Neuronal stem cell (in vitro differentiated cells): ENCODE measurements around the gene GNG8.

Experiments used
- DNase-seq: peaks from one replicate; pipeline ENCODE4 v3.0.0-alpha.2; 2013; ENCODE audit warnings: low spot score
- H2AFZ ChIP-seq: one replicate; pipeline ENCODE4 v1.6.1; 2013; ENCODE audit warnings: mild to moderate bottlenecking, low read length, inconsistent platforms
- H2AK5ac ChIP-seq: 2 replicates; pipeline ENCODE4 v1.6.1; 2013; ENCODE audit warnings: low read depth, mild to moderate bottlenecking, inconsistent platforms, low read length, moderate library complexity, mixed read lengths
- H2BK120ac ChIP-seq: 2 replicates; pipeline ENCODE4 v1.6.1; 2013; ENCODE audit warnings: low read depth, mild to moderate bottlenecking, inconsistent platforms, low read length, moderate library complexity, mixed read lengths
- H2BK12ac ChIP-seq: one replicate; pipeline ENCODE4 v1.6.1; 2013; ENCODE audit warnings: low read length, inconsistent platforms
- H2BK15ac ChIP-seq: 2 replicates; pipeline ENCODE4 v1.6.1; 2013; ENCODE audit warnings: mild to moderate bottlenecking, low read length, inconsistent platforms, mixed read lengths
- H2BK5ac ChIP-seq: one replicate; pipeline ENCODE4 v1.6.1; 2013; ENCODE audit warnings: inconsistent platforms, mild to moderate bottlenecking, low read length, moderate library complexity
- H3K14ac ChIP-seq: one replicate; pipeline ENCODE4 v1.6.1; 2013; ENCODE audit warnings: low read length, inconsistent platforms
- H3K18ac ChIP-seq: 2 replicates; pipeline ENCODE4 v1.6.1; 2013; ENCODE audit warnings: low read length, inconsistent platforms
- H3K23ac ChIP-seq: 2 replicates; pipeline ENCODE4 v1.6.1; 2013; ENCODE audit warnings: low read depth, mild to moderate bottlenecking, mixed read lengths, low read length, inconsistent platforms; ENCODE audit not compliant: poor library complexity
- H3K27ac ChIP-seq: replicated peaks from 3 replicates; pipeline ENCODE4 v1.5.1; 2013; ENCODE audit warnings: low read length, inconsistent platforms
- H3K27me3 ChIP-seq, 3 experiments: 2 replicates each; pipeline ENCODE4 v1.6.1; 2013; ENCODE audit warnings: low read length in 3 of 3, mild to moderate bottlenecking in 2 of 3, inconsistent platforms in 1 of 3, low read depth in 1 of 3, mixed read lengths in 1 of 3, moderate library complexity in 1 of 3; ENCODE audit not compliant: control insufficient read depth in 3 of 3, insufficient read depth in 3 of 3
- H3K36me3 ChIP-seq, 2 donors: replicated peaks in 1 of 2; 2 replicates each; pipeline ENCODE4 v1.6.1; 2013; ENCODE audit warnings: low read length in 2 of 2; ENCODE audit not compliant: control insufficient read depth in 2 of 2, insufficient read depth in 2 of 2
- H3K4ac ChIP-seq: 2 replicates; pipeline ENCODE4 v1.6.1; 2013; ENCODE audit warnings: inconsistent platforms, mild to moderate bottlenecking, low read length, moderate library complexity
- H3K4me1 ChIP-seq, 2 donors: 1 replicate in 1 of 2; 2 replicates in 1 of 2; pipeline ENCODE4 v1.6.1; 2013; ENCODE audit warnings: low read length in 2 of 2, low read depth in 1 of 2; ENCODE audit not compliant: control insufficient read depth in 2 of 2, insufficient read depth in 1 of 2
- H3K4me2 ChIP-seq: one replicate; pipeline ENCODE4 v1.6.1; 2013; ENCODE audit warnings: mild to moderate bottlenecking, low read length, inconsistent platforms; ENCODE audit not compliant: insufficient read depth, poor library complexity, severe bottlenecking
- H3K4me3 ChIP-seq, 2 donors: 2 replicates each; pipeline ENCODE4 v1.5.1; 2013; ENCODE audit warnings: low read length in 2 of 2, mild to moderate bottlenecking in 2 of 2, inconsistent platforms in 1 of 2, moderate library complexity in 1 of 2
- H3K79me1 ChIP-seq: one replicate; pipeline ENCODE4 v1.6.1; 2013; ENCODE audit warnings: low read depth, mild to moderate bottlenecking, inconsistent platforms, low read length, moderate library complexity
- H3K9ac ChIP-seq: one replicate; pipeline ENCODE4 v1.6.1; 2013; ENCODE audit warnings: mild to moderate bottlenecking, low read depth, low read length, inconsistent platforms; ENCODE audit not compliant: poor library complexity
- H3K9me3 ChIP-seq, 2 donors: replicated peaks in 1 of 2; 2 replicates each; pipeline versions ENCODE3 to v1.6.1; 2013; ENCODE audit warnings: low read length in 2 of 2, mild to moderate bottlenecking in 2 of 2, inconsistent platforms in 1 of 2, low read depth in 1 of 2, mixed read lengths in 1 of 2, moderate library complexity in 1 of 2; ENCODE audit not compliant: control insufficient read depth in 2 of 2, insufficient read depth in 1 of 2
- H4K8ac ChIP-seq: one replicate; pipeline ENCODE4 v1.6.1; 2013; ENCODE audit warnings: low read depth, mild to moderate bottlenecking, inconsistent platforms, low read length, moderate library complexity
- H4K91ac ChIP-seq: one replicate; pipeline ENCODE4 v1.6.1; 2013; ENCODE audit warnings: low read length, low read depth, mild to moderate bottlenecking, inconsistent platforms; ENCODE audit not compliant: poor library complexity
- WGBS, 2 donors: extraction: QIAGEN DNeasy Blood & Tissue Kit; methylation state at CpG; one replicate each; pipeline ENCODE4 v1.1.7; 2013; ENCODE audit warnings: missing lambda C conversion rate in 2 of 2, mixed read lengths in 1 of 2; ENCODE audit not compliant: insufficient read length in 2 of 2, insufficient replicate concordance in 1 of 2; ENCODE audit errors: extremely low coverage in 2 of 2; 5-methylcytosine and 5-hydroxymethylcytosine counted together

The GNG8 gene

GRCh38 chr19:46660008-46660517 is 24.1 kb upstream of the GNG8 start:
- no CpG with 5 or more reads among the region's 14 CpGs for WGBS, 2 donors
- Histone ChIP-seq H2BK120ac (no peak overlapping the region), H2AFZ (peak overlapping the region; percentile 94), H3K14ac (no peak overlapping the region), H3K4me2 (peak overlapping the region; percentile 92), H3K9me3 (no peaks in the 10 kb centered on the region), H3K79me1 (no peaks in the 10 kb centered on the region), H4K8ac (no peak overlapping the region), H3K9ac (peak overlapping the region; percentile 38), H3K23ac (peak overlapping the region; percentile 3), H3K36me3 (no peaks in the 10 kb centered on the region), H3K27ac (peak overlapping the region; percentile 31), H3K18ac (peak overlapping the region; percentile 83), H3K4me1 (peaks cover 12 to 24% of the 10 kb centered on the region in 2 donors), H3K27me3 (no peaks in the 10 kb centered on the region), H3K4me3 (peak overlapping the region; percentile 76 to 86), H2BK5ac (peak overlapping the region; percentile 78), H4K91ac (peak overlapping the region; percentile 56), H2BK12ac (peak overlapping the region; percentile 63), H3K4ac (no peak overlapping the region), H2BK15ac (no peak overlapping the region), H2AK5ac (peak overlapping the region; percentile 64)
- peak; percentile 61 for DNase-seq

- no peak overlapping the region for H2BK15ac ChIP-seq
- no peaks in the 10 kb centered on the region for H3K79me1 ChIP-seq
- H3K14ac ChIP-seq, result no peak overlapping the region
- no peaks in the 10 kb centered on the region for H3K27me3 ChIP-seq
- H2BK12ac ChIP-seq, result peak overlapping the region; percentile 91
- no peak overlapping the region for H3K4ac ChIP-seq
- H3K36me3 ChIP-seq, result no peaks in the 10 kb centered on the region
- peak overlapping the region; percentile 87 for H2BK120ac ChIP-seq
- H2AK5ac ChIP-seq, result peak overlapping the region; percentile 83
- peak overlapping the region; percentile 3 for H3K23ac ChIP-seq
- peaks cover 15 to 29% of the 10 kb centered on the region in 2 donors for H3K4me1 ChIP-seq
- H4K8ac ChIP-seq, result no peak overlapping the region
- peak overlapping the region; percentile 38 for H3K9ac ChIP-seq
- H3K9me3 ChIP-seq, result no peaks in the 10 kb centered on the region
- WGBS, 2 donors, result no CpG with 5 or more reads among the region's 28 CpGs
- peak overlapping the region; percentile 92 for H3K4me2 ChIP-seq
- peak overlapping the region; percentile 56 for H4K91ac ChIP-seq
- H3K27ac ChIP-seq, result peak overlapping the region; percentile 31
- peak overlapping the region; percentile 78 for H2BK5ac ChIP-seq
- H3K4me3 ChIP-seq, result peak overlapping the region; percentile 64 to 76
- DNase-seq, result peak; percentile 61
- peak overlapping the region; percentile 94 for H2AFZ ChIP-seq
- peak overlapping the region; percentile 88 for H3K18ac ChIP-seq
These were observed 23.4 kb upstream of the GNG8 start for GRCh38 chr19:46659151-46660007.

GRCh38 chr19:46656541-46656940 is 20.5 kb upstream of the GNG8 start:
- no peak for DNase-seq
- Histone ChIP-seq H3K79me1 (no peaks in the 10 kb centered on the region), H3K9ac (no peak overlapping the region), H3K4me3 (no peak overlapping the region), H2AK5ac (no peak overlapping the region), H2AFZ (no peak overlapping the region), H3K27me3 (no peaks in the 10 kb centered on the region), H3K4me1 (peaks cover 18 to 30% of the 10 kb centered on the region in 2 donors), H2BK120ac (no peak overlapping the region), H3K14ac (no peak overlapping the region), H3K18ac (no peak overlapping the region), H3K23ac (no peak overlapping the region), H3K4me2 (no peak overlapping the region), H3K9me3 (no peaks in the 10 kb centered on the region), H2BK12ac (no peak overlapping the region), H2BK15ac (no peak overlapping the region), H4K8ac (no peak overlapping the region), H4K91ac (no peak overlapping the region), H3K4ac (no peak overlapping the region), H3K36me3 (no peaks in the 10 kb centered on the region), H3K27ac (no peak overlapping the region), H2BK5ac (no peak overlapping the region)
- no CpG with 5 or more reads among the region's 5 CpGs for WGBS, 2 donors

- DNase-seq, result peak; percentile 38
- Histone ChIP-seq H3K36me3 (no peaks in the 10 kb centered on the region), H3K4me2 (no peak overlapping the region), H4K91ac (no peak overlapping the region), H3K79me1 (no peaks in the 10 kb centered on the region), H3K18ac (peak overlapping the region; percentile 63), H3K14ac (no peak overlapping the region), H2BK15ac (no peak overlapping the region), H3K23ac (no peak overlapping the region), H3K27ac (peak overlapping the region; percentile 9), H3K4me1 (peaks cover 13 to 22% of the 10 kb centered on the region in 2 donors), H3K9ac (no peak overlapping the region), H3K9me3 (no peaks in the 10 kb centered on the region), H3K4me3 (no peak overlapping the region), H3K27me3 (peaks cover 0 to 10% (median 1%) of the 10 kb centered on the region in 3 experiments), H2BK12ac (no peak overlapping the region), H2AFZ (peak overlapping the region; percentile 72), H2BK120ac (no peak overlapping the region), H3K4ac (no peak overlapping the region), H2BK5ac (no peak overlapping the region), H4K8ac (no peak overlapping the region), H2AK5ac (no peak overlapping the region)
- no CpG with 5 or more reads among the region's 16 CpGs for WGBS, 2 donors
These were observed 18.7 kb upstream of the GNG8 start for GRCh38 chr19:46654621-46655152.
